ENCODE measurements around the gene CD28.
"Not testable (repeated sequence)": the region's sequence is repeated elsewhere in the genome, so short reads cannot be mapped to it uniquely, and the experiment has no call there.

CD28 gene

GRCh38 chr2:203750346-203751068 lies 44.1 kb downstream of the CD28 start:
- DNase-seq: no peak

GRCh38 chr2:203751685-203752271 lies 45.3 kb downstream of the CD28 start:
- no peak for DNase-seq

- no peak for DNase-seq
These were observed 49.7 kb downstream of the CD28 start for GRCh38 chr2:203756161-203756560.

GRCh38 chr2:203758841-203759689 lies 52.6 kb downstream of the CD28 start:
- no peak for DNase-seq

- no peak for DNase-seq
These were observed 53.4 kb downstream of the CD28 start for GRCh38 chr2:203759690-203760365.

- DNase-seq: no peak
These were observed 54.7 kb downstream of the CD28 start for GRCh38 chr2:203761121-203761520.

- DNase-seq: no peak
These were observed 57.0 kb downstream of the CD28 start for GRCh38 chr2:203763241-203763937.

GRCh38 chr2:203763938-203764664 lies 57.7 kb downstream of the CD28 start:
- no peak for DNase-seq

- no peak for DNase-seq
These were observed 66.2 kb downstream of the CD28 start for GRCh38 chr2:203772456-203773165.

GRCh38 chr2:203774760-203775159 lies 68.3 kb downstream of the CD28 start:
- no peak for DNase-seq

GRCh38 chr2:203775684-203776083 lies 69.2 kb downstream of the CD28 start:
- no peak for DNase-seq

- DNase-seq: no peak
These were observed 70.6 kb downstream of the CD28 start for GRCh38 chr2:203777030-203777429.

GRCh38 chr2:203779477-203780073 lies 73.1 kb downstream of the CD28 start:
- DNase-seq: not testable (repeated sequence)

GRCh38 chr2:203780231-203780630 lies 73.8 kb downstream of the CD28 start:
- DNase-seq: no peak

GRCh38 chr2:203781151-203781550 lies 74.7 kb downstream of the CD28 start:
- no peak for DNase-seq

GRCh38 chr2:203782262-203782976 lies 76.0 kb downstream of the CD28 start:
- no peak for DNase-seq

GRCh38 chr2:203783496-203784203 lies 77.2 kb downstream of the CD28 start:
- DNase-seq: no peak

GRCh38 chr2:203784710-203785270 lies 78.4 kb downstream of the CD28 start:
- not testable (repeated sequence) for DNase-seq

Data from GF-D8 (cell line).